Measurements from ENCODE around the gene RORB.

- TF ChIP-seq CTCF (IDR thresholded peaks at IDR 0.05) (no peak), POLR2A (IDR thresholded peaks at IDR 0.05) (no peak)
These were observed 165.5 kb downstream of the RORB start for GRCh38 chr9:74662674-74663073.

Measured in Peyer's patch (tissue), 4 donors.